Smooth muscle cell (in vitro differentiated cells): ENCODE results near the gene RBM20. TPM values are rescaled to one million over a fixed set of nuclear protein-coding genes. Genes with fewer than 3 reads are reported as not detected.

ENCODE experiments used
- DNase-seq: peaks from one replicate; lab custom pipeline; 2025; ENCODE audit not compliant: unreplicated experiment; lab: John Stamatoyannopoulos, UW
- H2AFZ ChIP-seq: fragments of 200-600 bp; sonication (generic); 2 replicates; pipeline ENCODE4 v1.6.0; 2016; ENCODE audit warnings: antibody characterized with exemption, low read depth, mild to moderate bottlenecking
- H3F3A ChIP-seq: fragments of 200-600 bp; sonication (generic); 2 replicates; pipeline ENCODE4 v1.6.0; 2017; ENCODE audit warnings: antibody characterized with exemption, low read depth
- H3K27ac ChIP-seq: fragments of 200-600 bp; sonication (generic); 2 replicates; pipeline ENCODE4 v1.5.1; 2016; ENCODE audit warnings: low read depth, mild to moderate bottlenecking
- H3K27me3 ChIP-seq: fragments of 200-600 bp; sonication (generic); 2 replicates; pipeline ENCODE4 v1.6.1; 2016; ENCODE audit warnings: low read depth, mild to moderate bottlenecking
- H3K36me3 ChIP-seq: fragments of 200-600 bp; sonication (generic); 2 replicates; pipeline ENCODE4 v1.5.1; 2016; ENCODE audit warnings: low read depth
- H3K4me1 ChIP-seq: fragments of 200-600 bp; sonication (generic); 2 replicates; pipeline ENCODE4 v1.5.1; 2016; ENCODE audit warnings: low read depth
- H3K4me2 ChIP-seq: fragments of 200-600 bp; sonication (generic); 2 replicates; pipeline ENCODE4 v1.6.0; 2016; ENCODE audit warnings: mild to moderate bottlenecking
- H3K4me3 ChIP-seq: fragments of 200-600 bp; sonication (generic); 2 replicates; pipeline ENCODE4 v1.5.1; 2016; ENCODE audit warnings: mild to moderate bottlenecking
- H3K79me2 ChIP-seq: fragments of 200-600 bp; sonication (generic); 2 replicates; pipeline ENCODE4 v1.6.0; 2016; ENCODE audit warnings: low read depth, mild to moderate bottlenecking
- H3K9ac ChIP-seq: fragments of 200-600 bp; sonication (generic); 2 replicates; pipeline ENCODE4 v1.6.0; 2016; ENCODE audit warnings: low read depth
- H3K9me3 ChIP-seq: fragments of 200-600 bp; sonication (generic); replicated peaks from 2 replicates; pipeline ENCODE4 v1.5.1; 2016; ENCODE audit warnings: low read depth
- H4K20me1 ChIP-seq: fragments of 200-600 bp; sonication (generic); 2 replicates; pipeline ENCODE4 v1.6.0; 2016; ENCODE audit warnings: low read depth
- WGBS: methylation state at CpG from one replicate; pipeline ENCODE4 v1.1.7; 2016; ENCODE audit warnings: low lambda C conversion rate; 5-methylcytosine and 5-hydroxymethylcytosine counted together
- polyA plus RNA-seq: library from polyadenylated mRNA; unstranded; fragments of >200 nt; fragmentation: Nextera tagmentation; extraction: Ambion mirVana; gene quantifications from 2 replicates; pipeline ENCODE4 v1.2.1, GENCODE V29; 2016
- total RNA-seq: library from RNA; depleted of rRNA; stranded (reverse); fragments of >200 nt; gene quantifications from 2 replicates; pipeline ENCODE4 v1.2.3, GENCODE V29; 2014
- TF ChIP-seq, protein P1 (sequence below): fragments of 200-600 bp; sonication (generic); IDR thresholded peaks from 2 replicates; pipeline ENCODE4 v1.5.1; 2017; ENCODE audit warnings: borderline replicate concordance, mild to moderate bottlenecking, antibody characterized with exemption; ENCODE audit not compliant: insufficient read depth, poor library complexity, severe bottlenecking

The RBM20 gene
- total and polyA plus RNA-seq, 2 experiments from 2014 or later = 0.09 TPM

DNA sequence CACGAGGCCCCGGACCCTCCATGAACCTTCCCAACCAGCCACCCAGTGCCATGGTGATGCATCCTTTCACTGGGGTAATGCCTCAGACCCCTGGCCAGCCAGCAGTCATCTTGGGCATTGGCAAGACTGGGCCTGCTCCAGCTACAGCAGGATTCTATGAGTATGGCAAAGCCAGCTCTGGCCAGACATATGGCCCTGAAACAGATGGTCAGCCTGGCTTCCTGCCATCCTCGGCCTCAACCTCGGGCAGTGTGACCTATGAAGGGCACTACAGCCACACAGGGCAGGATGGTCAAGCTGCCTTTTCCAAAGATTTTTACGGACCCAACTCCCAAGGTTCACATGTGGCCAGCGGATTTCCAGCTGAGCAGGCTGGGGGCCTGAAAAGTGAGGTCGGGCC, 137.0 kb downstream of the RBM20 start:
- Histone ChIP-seq H3K4me2 (no peak overlapping the region), H3K27me3 (no peaks in the 10 kb centered on the region), H3K4me1 (peaks cover 5% of the 10 kb centered on the region), H3K27ac (no peak overlapping the region), H3K9ac (no peak overlapping the region), H3F3A (peaks cover 4% of the 10 kb centered on the region), H3K4me3 (no peak overlapping the region), H2AFZ (no peak overlapping the region), H3K36me3 (no peaks in the 10 kb centered on the region), H3K79me2 (no peaks in the 10 kb centered on the region), H3K9me3 (no peaks in the 10 kb centered on the region), H4K20me1 (no peaks in the 10 kb centered on the region)
- 97% methylated on average over 7 of the region's 7 CpGs for WGBS
- TF ChIP-seq, protein P1, sequence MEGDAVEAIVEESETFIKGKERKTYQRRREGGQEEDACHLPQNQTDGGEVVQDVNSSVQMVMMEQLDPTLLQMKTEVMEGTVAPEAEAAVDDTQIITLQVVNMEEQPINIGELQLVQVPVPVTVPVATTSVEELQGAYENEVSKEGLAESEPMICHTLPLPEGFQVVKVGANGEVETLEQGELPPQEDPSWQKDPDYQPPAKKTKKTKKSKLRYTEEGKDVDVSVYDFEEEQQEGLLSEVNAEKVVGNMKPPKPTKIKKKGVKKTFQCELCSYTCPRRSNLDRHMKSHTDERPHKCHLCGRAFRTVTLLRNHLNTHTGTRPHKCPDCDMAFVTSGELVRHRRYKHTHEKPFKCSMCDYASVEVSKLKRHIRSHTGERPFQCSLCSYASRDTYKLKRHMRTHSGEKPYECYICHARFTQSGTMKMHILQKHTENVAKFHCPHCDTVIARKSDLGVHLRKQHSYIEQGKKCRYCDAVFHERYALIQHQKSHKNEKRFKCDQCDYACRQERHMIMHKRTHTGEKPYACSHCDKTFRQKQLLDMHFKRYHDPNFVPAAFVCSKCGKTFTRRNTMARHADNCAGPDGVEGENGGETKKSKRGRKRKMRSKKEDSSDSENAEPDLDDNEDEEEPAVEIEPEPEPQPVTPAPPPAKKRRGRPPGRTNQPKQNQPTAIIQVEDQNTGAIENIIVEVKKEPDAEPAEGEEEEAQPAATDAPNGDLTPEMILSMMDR = no peak
- no peak for DNase-seq

GRCh38 chr10:110782616-110783015, 138.5 kb downstream of the RBM20 start:
- Histone ChIP-seq H3K79me2 (no peaks in the 10 kb centered on the region), H3K9ac (no peak overlapping the region), H3K4me1 (peaks cover 7% of the 10 kb centered on the region), H3K27me3 (no peaks in the 10 kb centered on the region), H4K20me1 (no peaks in the 10 kb centered on the region), H3K27ac (no peak overlapping the region), H2AFZ (no peak overlapping the region), H3F3A (peaks cover 4% of the 10 kb centered on the region), H3K4me3 (no peak overlapping the region), H3K9me3 (no peaks in the 10 kb centered on the region), H3K36me3 (no peaks in the 10 kb centered on the region), H3K4me2 (no peak overlapping the region)
- WGBS = 93% methylated on average over 2 of the region's 2 CpGs
- DNase-seq = no peak
- TF ChIP-seq, protein P1 = no peak

GRCh38 chr10:110783509-110784107, 139.5 kb downstream of the RBM20 start:
- Histone ChIP-seq H3K36me3 (no peaks in the 10 kb centered on the region), H3K9me3 (no peaks in the 10 kb centered on the region), H3K27me3 (no peaks in the 10 kb centered on the region), H2AFZ (no peak overlapping the region), H3K4me3 (no peak overlapping the region), H3K9ac (no peak overlapping the region), H3K27ac (no peak overlapping the region), H3K79me2 (no peaks in the 10 kb centered on the region), H4K20me1 (no peaks in the 10 kb centered on the region), H3K4me2 (no peak overlapping the region), H3F3A (peaks cover 4% of the 10 kb centered on the region), H3K4me1 (peaks cover 7% of the 10 kb centered on the region)
- DNase-seq = no peak
- WGBS = 65% methylated on average over 7 of the region's 7 CpGs
- TF ChIP-seq, protein P1 = no peak

DNA sequence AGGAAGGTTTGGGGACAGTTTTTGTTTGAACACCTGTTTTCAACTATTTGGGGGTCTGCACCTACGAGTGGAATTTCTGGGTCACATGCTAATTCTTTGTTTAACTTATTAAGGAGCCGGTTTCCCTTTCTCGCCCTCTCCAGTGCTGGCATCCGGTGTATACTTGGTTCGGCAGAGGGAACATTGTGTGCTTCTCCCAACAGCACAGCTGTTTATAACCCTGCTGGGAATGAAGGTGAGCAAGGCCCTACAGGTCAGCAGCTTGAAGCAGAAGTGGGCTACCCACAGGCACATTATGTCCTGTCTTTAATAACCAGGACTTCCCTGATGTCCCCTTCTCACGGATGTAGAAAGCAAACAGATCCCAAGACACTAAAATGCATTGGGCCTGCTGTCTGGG, 140.1 kb downstream of the RBM20 start:
- 95% methylated on average over 6 of the region's 6 CpGs for WGBS
- Histone ChIP-seq H3K27me3 (no peaks in the 10 kb centered on the region), H3K4me2 (no peak overlapping the region), H3F3A (peaks cover 4% of the 10 kb centered on the region), H4K20me1 (no peaks in the 10 kb centered on the region), H2AFZ (no peak overlapping the region), H3K9ac (no peak overlapping the region), H3K79me2 (no peaks in the 10 kb centered on the region), H3K9me3 (no peaks in the 10 kb centered on the region), H3K27ac (no peak overlapping the region), H3K36me3 (no peaks in the 10 kb centered on the region), H3K4me3 (no peak overlapping the region), H3K4me1 (peaks cover 7% of the 10 kb centered on the region)
- TF ChIP-seq, protein P1 = no peak
- DNase-seq = no peak
